HG03095 (cell line): ENCODE results near the gene HMX3.

Source experiments
- ATAC-seq: cut with Tn5 transposase; IDR thresholded peaks from one replicate; pipeline ENCODE4 v1.9.1; 2021; ENCODE audit warnings: moderate library complexity; ENCODE audit not compliant: unreplicated experiment

HMX3 gene

GRCh38 chr10:123147635-123148413, 12.1 kb downstream of the HMX3 start, which contains the start of gene HMX2:
HMX2 (plus strand) TSS chr10:123148136; CDS start chr10:123148379, 243 bp downstream.
- ATAC-seq: no peak

DNA sequence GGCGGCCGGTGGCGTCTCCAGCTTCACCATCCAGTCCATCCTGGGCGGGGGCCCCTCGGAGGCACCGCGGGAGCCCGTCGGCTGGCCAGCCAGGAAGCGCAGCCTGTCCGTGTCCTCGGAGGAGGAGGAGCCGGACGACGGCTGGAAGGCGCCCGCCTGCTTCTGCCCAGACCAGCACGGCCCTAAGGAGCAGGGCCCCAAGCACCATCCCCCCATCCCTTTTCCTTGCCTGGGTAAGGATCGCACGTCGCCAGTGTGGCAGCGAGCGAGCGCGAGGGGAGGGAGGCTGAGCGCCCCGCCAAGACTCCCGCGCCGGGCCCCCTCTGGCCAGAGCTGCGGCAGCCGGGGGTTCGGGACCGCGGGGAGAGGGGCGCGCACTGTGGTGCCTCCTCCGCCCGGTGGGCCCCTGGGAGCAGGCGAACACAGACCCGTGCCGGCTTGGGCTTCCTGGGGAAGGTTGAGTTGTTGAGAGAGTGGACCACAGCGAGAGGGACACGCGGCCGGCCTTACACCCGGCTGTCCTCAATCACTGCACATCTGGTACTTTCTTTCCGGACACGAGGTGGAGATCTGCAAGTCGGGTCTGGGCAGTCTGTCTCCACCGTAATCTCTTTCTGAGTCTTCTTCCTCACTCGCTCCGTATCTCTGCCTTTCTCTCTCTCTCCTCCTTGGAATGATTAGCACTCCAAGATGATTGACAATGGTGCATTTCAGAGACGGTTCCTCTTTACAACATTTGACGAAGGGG, 12.8 kb downstream of the HMX3 start:
- no peak for ATAC-seq

DNA sequence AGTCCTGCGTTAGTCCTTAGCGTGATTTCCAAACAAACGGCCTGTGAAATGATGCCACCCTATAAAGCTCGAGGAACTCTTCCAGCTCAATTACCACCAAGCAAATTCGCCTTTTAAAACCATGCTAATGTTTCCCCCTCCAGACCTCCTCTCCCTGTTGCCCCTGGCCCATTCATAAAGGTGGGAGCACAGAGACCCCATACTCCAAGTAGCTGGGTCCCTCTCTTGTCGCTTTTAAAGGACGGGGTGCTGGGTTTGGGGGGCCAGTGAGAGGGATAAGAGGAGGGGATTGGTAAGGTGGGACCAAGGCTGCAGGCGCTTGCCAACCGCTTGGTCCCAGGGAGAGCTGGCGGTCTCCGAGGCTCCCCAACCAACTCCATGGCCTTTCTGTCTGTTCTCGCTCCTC, 13.4 kb downstream of the HMX3 start:
- no peak for ATAC-seq

- ATAC-seq: no peak
These were observed 13.9 kb downstream of the HMX3 start for GRCh38 chr10:123149568-123150270.

DNA sequence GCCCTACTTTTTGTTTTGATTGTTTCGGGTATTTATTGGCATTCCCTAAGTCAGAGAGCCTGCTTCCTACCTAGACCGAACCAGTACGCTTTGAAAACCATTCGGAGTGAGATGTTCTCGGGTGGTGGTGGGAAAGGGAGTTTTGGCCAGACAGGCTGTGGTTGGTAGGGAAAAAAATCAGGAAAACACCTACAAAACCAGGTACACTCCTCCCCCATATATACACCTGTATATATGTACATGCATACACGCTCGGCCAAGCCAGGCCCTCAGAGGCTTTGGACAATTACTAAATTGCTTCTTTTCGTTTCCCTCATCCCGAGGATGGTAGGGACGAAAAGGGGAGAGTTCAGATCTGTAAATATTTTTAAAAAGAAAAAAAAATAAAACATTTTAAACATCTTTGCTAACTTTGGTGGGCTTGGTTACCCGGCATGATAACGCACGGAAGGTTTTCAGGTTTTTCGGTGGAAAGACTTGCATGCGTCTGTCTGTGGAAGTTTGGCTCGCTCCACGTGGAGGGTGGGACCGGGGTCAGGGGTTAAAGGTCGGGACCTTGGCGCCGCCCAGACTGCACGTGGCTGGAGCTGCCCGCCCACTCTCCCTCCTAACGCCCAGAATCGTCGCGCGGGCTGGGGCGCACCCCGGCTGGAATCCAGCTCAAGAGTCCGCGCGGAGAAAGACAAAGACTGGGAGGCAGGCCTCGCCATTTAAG, 14.7 kb downstream of the HMX3 start:
- ATAC-seq: no peak

- ATAC-seq: no peak
These were observed 15.4 kb downstream of the HMX3 start for GRCh38 chr10:123150986-123151736.

- no peak for ATAC-seq
These were observed 16.0 kb downstream of the HMX3 start for GRCh38 chr10:123151737-123152135.

DNA sequence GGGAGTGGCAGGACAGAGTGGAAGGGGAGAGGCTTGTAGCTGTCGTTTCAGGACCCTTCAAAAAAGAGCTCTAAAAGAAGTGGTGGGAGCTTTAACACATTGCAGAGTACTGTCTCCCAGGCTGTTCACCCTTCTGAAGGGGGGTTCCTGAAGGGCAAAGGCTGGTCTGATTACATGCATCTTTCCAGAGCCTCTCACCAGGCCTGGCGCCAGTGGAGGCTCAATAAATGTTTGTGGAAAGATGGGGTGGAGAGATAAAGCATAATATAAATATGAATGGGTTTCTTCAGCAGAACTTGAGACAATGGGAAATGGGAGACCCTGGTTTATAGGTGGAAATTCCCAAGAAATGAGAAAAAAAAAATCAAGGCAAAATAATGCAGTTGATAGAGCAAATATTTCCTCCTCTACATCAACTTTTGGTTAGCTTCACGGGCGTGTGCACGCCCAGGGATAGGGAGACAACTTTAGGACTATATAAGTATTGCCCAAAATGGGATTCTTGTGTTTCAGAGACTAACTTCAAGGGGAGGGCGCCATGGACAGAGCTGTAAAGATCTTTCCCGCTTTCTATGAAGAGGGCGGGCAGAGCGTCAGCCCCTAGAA, 17.8 kb downstream of the HMX3 start:
- ATAC-seq: no peak

GRCh38 chr10:123154092-123154710, 18.4 kb downstream of the HMX3 start, which contains the start of gene BUB3:
BUB3 (plus strand) TSS chr10:123154402; CDS start chr10:123154918, 516 bp downstream.
- peak; percentile 86 for ATAC-seq

DNA sequence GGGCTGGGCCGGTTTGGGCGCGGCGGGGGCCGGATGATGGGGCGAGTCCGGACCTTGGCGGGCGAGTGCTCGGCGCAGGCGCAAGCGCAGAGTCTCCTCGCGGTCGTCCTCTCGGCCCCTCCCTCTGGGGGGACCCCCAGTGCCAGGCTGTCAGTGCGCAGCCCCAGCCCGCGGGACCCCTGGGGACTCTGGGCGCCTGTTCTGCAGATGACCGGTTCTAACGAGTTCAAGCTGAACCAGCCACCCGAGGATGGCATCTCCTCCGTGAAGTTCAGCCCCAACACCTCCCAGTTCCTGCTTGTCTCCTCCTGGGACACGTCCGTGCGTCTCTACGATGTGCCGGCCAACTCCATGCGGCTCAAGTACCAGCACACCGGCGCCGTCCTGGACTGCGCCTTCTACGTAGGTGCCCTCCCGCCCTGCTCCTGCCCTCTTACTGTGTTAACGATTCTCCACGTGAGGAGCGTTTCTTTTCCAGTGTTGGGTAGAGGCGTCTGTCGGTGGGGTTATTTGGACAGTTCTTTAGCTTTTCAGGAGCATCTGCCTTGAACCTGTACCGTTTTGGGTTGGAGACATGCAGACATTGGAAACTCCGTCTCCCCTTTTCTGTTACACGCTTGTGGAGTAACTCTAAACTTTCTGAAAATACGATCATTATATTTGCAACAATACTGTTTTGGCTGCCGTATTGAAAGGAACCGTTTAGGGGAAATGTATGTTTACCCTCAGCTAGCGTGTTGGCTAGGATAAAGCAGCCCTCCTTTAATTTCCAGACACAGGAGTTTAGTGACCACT, 19.1 kb downstream of the HMX3 start:
- ATAC-seq: peak; percentile 45

- ATAC-seq: no peak
These were observed 20.3 kb downstream of the HMX3 start for GRCh38 chr10:123156078-123156477.

GRCh38 chr10:123157210-123157609, 21.4 kb downstream of the HMX3 start:
- no peak for ATAC-seq

DNA sequence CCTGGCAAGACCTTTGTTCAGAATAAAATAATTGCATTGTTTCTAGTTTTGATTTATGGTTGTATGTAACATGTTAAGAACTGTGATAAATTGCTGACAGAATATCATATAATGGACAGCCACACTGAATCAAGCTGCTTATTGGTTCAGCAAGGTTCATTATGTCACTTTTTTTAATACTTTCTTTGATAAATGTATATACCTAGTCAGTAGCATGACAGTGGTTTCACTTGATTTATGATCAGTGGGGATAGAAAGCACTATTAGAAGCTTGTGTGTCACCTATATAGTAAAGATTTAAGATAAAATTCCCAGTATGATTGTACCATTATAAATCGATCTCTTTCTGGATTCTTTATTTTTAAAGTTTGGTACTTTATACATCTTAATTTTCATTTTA, 22.9 kb downstream of the HMX3 start:
- ATAC-seq: no peak

- no peak for ATAC-seq
These were observed 24.7 kb downstream of the HMX3 start for GRCh38 chr10:123160311-123160980.

GRCh38 chr10:123164319-123164718, 28.5 kb downstream of the HMX3 start:
- no peak for ATAC-seq

DNA sequence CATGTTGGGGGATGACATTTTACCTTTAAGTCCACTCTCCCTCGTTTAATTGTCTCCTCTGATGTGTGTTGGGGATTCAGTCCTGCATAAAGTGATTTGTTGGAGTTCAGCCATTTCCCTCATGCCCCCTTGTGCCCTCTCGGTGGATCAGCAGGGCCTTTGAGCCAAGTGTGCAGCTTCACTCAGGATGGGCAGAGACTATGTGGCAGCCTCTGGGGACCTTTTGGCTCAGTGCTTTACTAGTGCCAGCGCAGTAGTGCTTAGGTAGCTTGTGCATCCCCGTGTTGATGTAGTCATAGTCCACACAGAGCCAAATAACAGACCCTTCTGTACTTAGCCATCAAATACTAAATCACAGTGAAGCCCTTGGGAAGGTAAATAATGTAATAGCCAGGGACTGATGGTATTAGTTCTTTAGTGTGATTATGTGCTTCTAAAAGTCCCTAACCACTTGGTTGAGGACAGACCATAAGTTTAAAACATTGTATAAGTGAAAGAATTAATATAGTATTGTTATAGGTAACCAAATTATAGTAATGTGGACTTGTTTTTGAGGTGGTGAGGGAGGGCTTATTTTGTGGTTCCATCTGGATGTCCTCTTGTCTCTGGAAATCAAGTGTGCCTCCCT, 29.8 kb downstream of the HMX3 start:
- ATAC-seq: no peak

DNA sequence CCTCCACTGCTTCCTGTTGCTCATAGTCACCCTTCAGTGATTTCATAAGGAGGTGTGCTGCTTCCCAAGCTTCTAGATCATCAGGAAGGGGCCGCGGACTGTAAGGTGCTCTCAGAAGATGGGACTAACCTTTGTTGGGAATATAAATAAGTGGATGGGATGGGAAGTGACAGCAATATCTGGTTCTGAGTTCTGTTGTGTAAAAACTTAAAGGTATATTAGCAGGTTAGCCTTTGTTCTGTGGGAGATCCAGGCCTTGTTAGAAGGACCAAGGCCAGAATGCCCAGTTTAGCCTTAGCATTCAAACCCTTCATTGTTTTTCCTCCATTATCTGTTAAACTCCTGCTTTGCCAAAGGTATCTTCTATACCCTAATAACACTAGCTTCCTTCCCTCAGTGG, 30.8 kb downstream of the HMX3 start:
- ATAC-seq: no peak
